ENCODE results near the gene SLC12A5.

- TF ChIP-seq ZNF644 (tag; IDR thresholded peaks at IDR 0.05; ENCODE audit: low read depth) (no peak), FOXP4 (CRISPR knock-in tag; IDR thresholded peaks at IDR 0.05; ENCODE audit: borderline replicate concordance) (no peak), RAD21 (CRISPR knock-in tag; conservative IDR thresholded peaks at IDR 0.05 in 1 of 2, IDR thresholded peaks at IDR 0.05 in 1 of 2) (peak; percentile 47 to 76), SREBF2 (CRISPR knock-in tag; IDR thresholded peaks at IDR 0.05) (no peak), ZNF174 (CRISPR knock-in tag; IDR thresholded peaks at IDR 0.05) (no peak)
These were observed 6.4 kb upstream of the SLC12A5 start for GRCh38 chr20:46022411-46023147.

Measured in K562 (cell line).